MCF 10A (cell line): Measurements from ENCODE around the gene CYP4F12. TPM values are rescaled to one million over a fixed set of nuclear protein-coding genes. Genes with fewer than 3 reads are reported as not detected.

ENCODE experiments used
- BruUV-seq: library from RNA; stranded (reverse); fragments of 400-500 nt; replicated peaks from 2 replicates; lab custom pipeline; 2021; lab: Mats Ljungman, UMichigan
- CTCF ChIA-PET: fragments of 300-600 bp; sonication (Branson Sonifier 250); formaldehyde crosslinking; extraction: SDS; loops from one replicate; lab custom pipeline; 2021; ENCODE audit warnings: antibody characterized with exemption, inconsistent platforms; lab: Yijun Ruan, JAX
- POLR2A ChIA-PET: fragments of 300-600, 350-650 bp; sonication (Branson Sonifier 250); formaldehyde crosslinking; extraction: SDS; loops from one replicate; lab custom pipeline; 2020; ENCODE audit warnings: antibody characterized with exemption, inconsistent platforms; lab: Yijun Ruan, JAX
- DNase-seq: peaks from one replicate; pipeline ENCODE4 v3.0.0-alpha.2; 2018; ENCODE audit not compliant: unreplicated experiment
- H3K27ac Mint-ChIP-seq: one replicate; pipeline ENCODE4 v1.8.0; 2022; ENCODE audit warnings: mild to moderate bottlenecking, low read depth, mixed read lengths; ENCODE audit not compliant: unreplicated experiment
- H3K27me3 Mint-ChIP-seq: one replicate; pipeline ENCODE4 v1.8.0; 2022; ENCODE audit warnings: mixed read lengths; ENCODE audit not compliant: insufficient read depth, unreplicated experiment
- H3K36me3 Mint-ChIP-seq: one replicate; pipeline ENCODE4 v1.8.0; 2022; ENCODE audit warnings: mild to moderate bottlenecking, moderate library complexity, mixed read lengths; ENCODE audit not compliant: insufficient read depth, unreplicated experiment
- H3K4me1 Mint-ChIP-seq: one replicate; pipeline ENCODE4 v1.8.0; 2022; ENCODE audit warnings: mixed read lengths; ENCODE audit not compliant: insufficient read depth, unreplicated experiment
- H3K4me3 Mint-ChIP-seq: one replicate; pipeline ENCODE4 v1.8.0; 2022; ENCODE audit warnings: mild to moderate bottlenecking, moderate library complexity, mixed read lengths; ENCODE audit not compliant: unreplicated experiment
- H3K9me3 Mint-ChIP-seq: one replicate; pipeline ENCODE4 v1.8.0; 2022; ENCODE audit warnings: mixed read lengths; ENCODE audit not compliant: unreplicated experiment
- intact Hi-C: fragments of 100-400 bp; cut with micrococcal nuclease; formaldehyde crosslinking; loops from 2 replicates; pipeline ENCODE4 v1.14.1; 2022
- total RNA-seq: library from RNA; stranded (reverse); gene quantifications from 2 replicates; pipeline ENCODE4 v1.2.3, GENCODE V29; 2022
- TF ChIP-seq, protein P1 (sequence below): fragments of 200-600 bp; IDR thresholded peaks from one replicate; pipeline ENCODE4 v1.8.0; 2022; ENCODE audit warnings: antibody characterized with exemption, mild to moderate bottlenecking; ENCODE audit not compliant: unreplicated experiment

CYP4F12 gene
- total RNA-seq, 1 experiment from 2014 or later = 0.56 TPM

DNA sequence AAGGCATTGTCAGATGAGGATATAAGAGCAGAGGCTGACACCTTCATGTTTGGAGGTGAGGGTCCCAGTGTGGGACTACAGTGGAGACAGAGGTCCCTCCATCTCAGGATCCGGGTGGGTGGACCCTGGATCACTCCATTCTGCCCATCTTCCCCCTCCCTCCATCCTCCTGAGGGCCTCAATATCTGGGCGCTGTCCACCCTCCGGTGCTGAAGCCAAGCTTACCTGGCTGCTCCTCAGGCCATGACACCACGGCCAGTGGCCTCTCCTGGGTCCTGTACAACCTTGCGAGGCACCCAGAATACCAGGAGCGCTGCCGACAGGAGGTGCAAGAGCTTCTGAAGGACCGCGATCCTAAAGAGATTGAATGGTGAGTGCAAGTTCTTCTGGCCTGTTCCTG lies 11.9 kb downstream of the CYP4F12 start:
- peaks cover 38% of the 10 kb centered on the region for H3K9me3 Mint-ChIP-seq
- no TSS peak for BruUV-seq
- peak; percentile 15 for DNase-seq
- no peaks in the 10 kb centered on the region for H3K36me3 Mint-ChIP-seq
- no peak overlapping the region for H3K27ac Mint-ChIP-seq
- no peaks in the 10 kb centered on the region for H3K27me3 Mint-ChIP-seq
- H3K4me1 Mint-ChIP-seq = no peaks in the 10 kb centered on the region
- TF ChIP-seq, protein P1, sequence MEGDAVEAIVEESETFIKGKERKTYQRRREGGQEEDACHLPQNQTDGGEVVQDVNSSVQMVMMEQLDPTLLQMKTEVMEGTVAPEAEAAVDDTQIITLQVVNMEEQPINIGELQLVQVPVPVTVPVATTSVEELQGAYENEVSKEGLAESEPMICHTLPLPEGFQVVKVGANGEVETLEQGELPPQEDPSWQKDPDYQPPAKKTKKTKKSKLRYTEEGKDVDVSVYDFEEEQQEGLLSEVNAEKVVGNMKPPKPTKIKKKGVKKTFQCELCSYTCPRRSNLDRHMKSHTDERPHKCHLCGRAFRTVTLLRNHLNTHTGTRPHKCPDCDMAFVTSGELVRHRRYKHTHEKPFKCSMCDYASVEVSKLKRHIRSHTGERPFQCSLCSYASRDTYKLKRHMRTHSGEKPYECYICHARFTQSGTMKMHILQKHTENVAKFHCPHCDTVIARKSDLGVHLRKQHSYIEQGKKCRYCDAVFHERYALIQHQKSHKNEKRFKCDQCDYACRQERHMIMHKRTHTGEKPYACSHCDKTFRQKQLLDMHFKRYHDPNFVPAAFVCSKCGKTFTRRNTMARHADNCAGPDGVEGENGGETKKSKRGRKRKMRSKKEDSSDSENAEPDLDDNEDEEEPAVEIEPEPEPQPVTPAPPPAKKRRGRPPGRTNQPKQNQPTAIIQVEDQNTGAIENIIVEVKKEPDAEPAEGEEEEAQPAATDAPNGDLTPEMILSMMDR = no peak
- ChIA-PET CTCF (no interaction called here), POLR2A (no interaction called here)
- H3K4me3 Mint-ChIP-seq = no peak overlapping the region
- intact Hi-C loops = no loop called here

DNA sequence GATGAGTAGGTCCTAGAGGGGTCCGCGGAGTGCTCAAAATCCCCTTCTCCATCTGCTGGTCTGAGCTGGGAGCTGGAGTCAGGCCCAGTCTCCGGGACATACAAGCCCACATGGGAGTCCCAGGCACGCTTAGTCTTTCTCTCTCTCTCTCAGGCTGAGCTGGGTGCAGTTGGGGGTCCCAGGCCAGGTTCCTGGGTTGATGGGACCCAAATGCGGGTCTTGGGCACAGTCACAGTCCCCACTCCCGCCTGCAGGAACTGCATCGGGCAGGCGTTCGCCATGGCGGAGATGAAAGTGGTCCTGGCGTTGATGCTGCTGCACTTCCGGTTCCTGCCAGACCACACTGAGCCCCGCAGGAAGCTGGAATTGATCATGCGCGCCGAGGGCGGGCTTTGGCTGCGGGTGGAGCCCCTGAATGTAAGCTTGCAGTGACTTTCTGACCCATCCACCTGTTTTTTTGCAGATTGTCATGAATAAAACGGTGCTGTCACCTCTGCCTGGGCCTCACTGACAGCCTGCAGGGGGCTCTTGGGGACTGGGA lies 23.8 kb downstream of the CYP4F12 start:
- H3K27me3 Mint-ChIP-seq = no peaks in the 10 kb centered on the region
- H3K36me3 Mint-ChIP-seq = no peaks in the 10 kb centered on the region
- DNase-seq = no peak
- TF ChIP-seq, protein P1 = no peak
- BruUV-seq = no TSS peak
- ChIA-PET POLR2A (no interaction called here), CTCF (no interaction called here)
- H3K4me1 Mint-ChIP-seq = no peaks in the 10 kb centered on the region
- intact Hi-C loops = no loop called here
- H3K9me3 Mint-ChIP-seq = peaks cover 15% of the 10 kb centered on the region
- H3K27ac Mint-ChIP-seq = no peak overlapping the region
- H3K4me3 Mint-ChIP-seq = no peak overlapping the region

DNA sequence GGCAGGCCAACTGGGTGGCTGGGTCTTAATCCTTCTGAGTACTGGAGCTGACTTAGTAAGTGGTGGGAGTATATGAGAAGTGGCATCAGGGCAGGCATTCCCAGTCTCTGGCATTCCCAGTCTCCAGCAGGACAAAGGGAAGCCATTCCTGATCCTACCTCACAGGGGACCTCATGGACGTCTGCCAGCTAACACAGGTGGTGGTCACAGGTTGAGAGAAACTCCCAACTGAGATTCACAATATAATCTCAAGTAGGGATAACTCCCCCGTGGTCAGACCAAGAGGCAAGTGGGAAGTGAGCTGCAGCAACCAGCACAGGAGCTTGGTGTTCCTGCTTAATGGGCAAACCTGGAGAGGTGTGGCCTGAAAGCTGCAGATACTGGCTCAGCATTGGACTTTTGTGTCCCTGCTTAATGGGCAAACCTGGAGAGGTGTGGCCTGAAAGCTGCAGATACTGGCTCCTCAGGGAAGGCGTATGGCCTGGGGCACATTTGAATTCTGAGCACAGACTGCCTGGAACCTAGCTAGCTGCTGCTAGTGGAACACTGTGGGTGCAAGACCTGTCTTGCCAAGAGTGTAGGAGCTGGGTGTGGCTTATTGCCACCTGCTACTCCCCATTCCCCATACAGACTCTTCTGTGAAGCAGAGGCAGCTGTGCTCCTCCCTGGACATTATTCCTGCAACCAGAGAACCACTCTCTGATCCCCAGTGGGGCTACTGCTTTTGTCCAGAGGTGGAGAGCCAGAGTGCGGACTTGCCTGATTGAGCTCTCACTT lies 29.1 kb downstream of the CYP4F12 start:
- intact Hi-C loops = no loop called here
- no peaks in the 10 kb centered on the region for H3K36me3 Mint-ChIP-seq
- H3K27me3 Mint-ChIP-seq = no peaks in the 10 kb centered on the region
- H3K27ac Mint-ChIP-seq = no peak overlapping the region
- CTCF ChIA-PET = interaction anchor here (0.6 kb wide), 1 partner anchor 482 kb away, joined by 3 read pairs; no protein-coding TSS in a partner anchor
- peaks cover 14% of the 10 kb centered on the region for H3K9me3 Mint-ChIP-seq
- no TSS peak for BruUV-seq
- TF ChIP-seq, protein P1 = no peak
- no peaks in the 10 kb centered on the region for H3K4me1 Mint-ChIP-seq
- H3K4me3 Mint-ChIP-seq = no peak overlapping the region
- DNase-seq = peak; percentile 5
- POLR2A ChIA-PET = no interaction called here

DNA sequence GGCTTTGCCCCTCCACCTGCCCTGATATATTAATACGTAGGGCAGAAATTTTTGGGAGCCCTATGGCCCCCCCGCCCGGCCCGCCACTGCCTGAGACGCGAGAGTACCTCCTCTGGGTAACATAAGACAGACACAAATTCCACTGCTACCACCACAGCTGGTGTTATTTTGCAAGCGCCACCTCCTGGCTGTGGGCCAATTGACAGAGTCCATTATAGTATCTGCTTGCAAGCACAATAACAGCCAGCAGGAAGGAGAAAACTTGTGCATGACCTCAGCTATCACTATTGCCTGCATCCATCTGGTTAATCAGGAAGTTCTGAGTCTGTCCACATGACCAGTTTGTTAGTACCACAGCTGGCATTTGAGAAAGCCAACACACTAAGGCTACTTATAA lies 29.6 kb downstream of the CYP4F12 start:
- Mint-ChIP-seq H3K27ac (no peak overlapping the region), H3K4me3 (no peak overlapping the region), H3K9me3 (peaks cover 10% of the 10 kb centered on the region), H3K4me1 (no peaks in the 10 kb centered on the region), H3K27me3 (no peaks in the 10 kb centered on the region), H3K36me3 (no peaks in the 10 kb centered on the region)
- BruUV-seq = no TSS peak
- DNase-seq = peak; percentile 65
- ChIA-PET POLR2A (interaction anchor here (0.7 kb wide), 1 partner anchor 24 kb away, joined by 3 read pairs; no protein-coding TSS in a partner anchor), CTCF (interaction anchor here (0.6 kb wide), 1 partner anchor 482 kb away, joined by 3 read pairs; no protein-coding TSS in a partner anchor)
- TF ChIP-seq, protein P1 = no peak
- intact Hi-C loops = no loop called here
